ENCODE measurements around the gene ZBED2.

The ZBED2 gene

DNA sequence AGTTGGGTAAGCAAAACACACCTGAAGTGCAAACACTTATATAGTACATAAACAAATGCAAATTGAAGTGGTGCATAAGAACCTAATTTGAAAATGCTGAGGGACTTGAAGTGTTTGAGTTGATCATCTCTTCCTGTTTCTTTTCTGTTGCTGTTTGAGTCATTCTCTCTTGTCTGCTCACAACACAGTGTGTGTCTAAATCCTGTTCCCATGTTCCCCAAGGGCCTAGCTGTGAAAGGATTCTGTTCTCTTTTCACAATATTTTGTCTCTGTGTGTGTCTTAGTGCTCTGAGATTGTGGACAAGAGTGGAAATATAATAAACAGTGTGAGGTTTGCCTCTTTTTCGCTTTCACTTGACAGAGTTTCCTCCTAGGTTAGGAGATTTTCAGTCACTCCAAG lies 47.1 kb downstream of the ZBED2 start:
- DNase-seq (ENCODE audit: low read depth), result peak; percentile 9
- no peak for TF ChIP-seq MYC (IDR thresholded peaks at IDR 0.05; ENCODE audit: low read depth, low read length)
- TF ChIP-seq, protein P1, sequence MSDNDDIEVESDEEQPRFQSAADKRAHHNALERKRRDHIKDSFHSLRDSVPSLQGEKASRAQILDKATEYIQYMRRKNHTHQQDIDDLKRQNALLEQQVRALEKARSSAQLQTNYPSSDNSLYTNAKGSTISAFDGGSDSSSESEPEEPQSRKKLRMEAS (IDR thresholded peaks at IDR 0.05; ENCODE audit: low read depth, low read length), result no peak
- no peak for TF ChIP-seq POLR2A (IDR thresholded peaks at IDR 0.05; ENCODE audit: extremely low read depth, insufficient read length)
- TF ChIP-seq, protein P2, sequence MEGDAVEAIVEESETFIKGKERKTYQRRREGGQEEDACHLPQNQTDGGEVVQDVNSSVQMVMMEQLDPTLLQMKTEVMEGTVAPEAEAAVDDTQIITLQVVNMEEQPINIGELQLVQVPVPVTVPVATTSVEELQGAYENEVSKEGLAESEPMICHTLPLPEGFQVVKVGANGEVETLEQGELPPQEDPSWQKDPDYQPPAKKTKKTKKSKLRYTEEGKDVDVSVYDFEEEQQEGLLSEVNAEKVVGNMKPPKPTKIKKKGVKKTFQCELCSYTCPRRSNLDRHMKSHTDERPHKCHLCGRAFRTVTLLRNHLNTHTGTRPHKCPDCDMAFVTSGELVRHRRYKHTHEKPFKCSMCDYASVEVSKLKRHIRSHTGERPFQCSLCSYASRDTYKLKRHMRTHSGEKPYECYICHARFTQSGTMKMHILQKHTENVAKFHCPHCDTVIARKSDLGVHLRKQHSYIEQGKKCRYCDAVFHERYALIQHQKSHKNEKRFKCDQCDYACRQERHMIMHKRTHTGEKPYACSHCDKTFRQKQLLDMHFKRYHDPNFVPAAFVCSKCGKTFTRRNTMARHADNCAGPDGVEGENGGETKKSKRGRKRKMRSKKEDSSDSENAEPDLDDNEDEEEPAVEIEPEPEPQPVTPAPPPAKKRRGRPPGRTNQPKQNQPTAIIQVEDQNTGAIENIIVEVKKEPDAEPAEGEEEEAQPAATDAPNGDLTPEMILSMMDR (IDR thresholded peaks at IDR 0.05; ENCODE audit: low read depth, low read length), result no peak
- H3K4me3 ChIP-seq (ENCODE audit: low read depth, low read length), result no peak overlapping the region

DNA sequence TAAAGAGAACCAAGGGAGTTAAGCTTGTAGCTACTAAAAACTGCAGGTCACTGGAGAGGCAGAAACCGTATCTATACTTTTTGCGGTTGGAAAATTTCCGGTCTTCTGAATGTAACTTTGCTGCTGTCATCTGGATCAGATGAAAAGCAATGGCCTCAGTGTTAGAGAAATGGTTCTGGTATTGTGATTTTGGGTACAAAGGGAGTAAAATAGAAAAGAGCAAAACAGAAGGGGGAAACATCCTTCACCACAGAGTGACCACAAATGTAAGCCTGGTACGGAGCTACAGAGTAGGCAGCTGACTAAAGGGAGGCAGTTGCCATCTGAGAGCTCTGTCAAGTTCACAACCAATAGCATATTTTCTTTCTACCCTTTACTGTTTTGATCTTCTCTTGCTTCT lies 47.5 kb downstream of the ZBED2 start:
- DNase-seq (ENCODE audit: low read depth), result peak; percentile 14
- TF ChIP-seq MYC (IDR thresholded peaks at IDR 0.05; ENCODE audit: low read depth, low read length), result no peak
- no peak for TF ChIP-seq POLR2A (IDR thresholded peaks at IDR 0.05; ENCODE audit: extremely low read depth, insufficient read length)
- TF ChIP-seq, protein P1 (IDR thresholded peaks at IDR 0.05; ENCODE audit: low read depth, low read length), result no peak
- TF ChIP-seq, protein P2 (IDR thresholded peaks at IDR 0.05; ENCODE audit: low read depth, low read length), result no peak
- H3K4me3 ChIP-seq (ENCODE audit: low read depth, low read length), result no peak overlapping the region

DNA sequence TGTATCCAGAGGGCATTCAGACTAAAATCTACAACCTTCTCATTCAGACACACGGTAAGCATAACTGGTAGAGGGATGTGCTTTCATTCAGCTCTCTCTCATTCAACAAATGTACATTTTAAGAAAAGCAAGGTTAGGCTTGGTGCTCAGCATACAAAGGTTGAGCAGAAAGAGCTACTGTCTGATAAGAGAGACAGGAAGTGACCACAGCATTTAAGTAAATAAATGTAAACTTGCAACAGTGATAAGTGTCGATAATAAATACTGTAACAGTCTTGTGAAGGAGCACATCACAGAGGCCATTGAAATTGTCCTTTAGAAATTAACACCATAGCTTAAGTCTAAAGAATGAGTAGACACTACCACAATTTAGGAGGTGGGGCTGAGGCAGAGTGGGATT lies 49.8 kb downstream of the ZBED2 start:
- no peak overlapping the region for H3K4me3 ChIP-seq (ENCODE audit: low read depth, low read length)
- no peak for DNase-seq (ENCODE audit: low read depth)
- TF ChIP-seq POLR2A (IDR thresholded peaks at IDR 0.05; ENCODE audit: extremely low read depth, insufficient read length), result no peak
- no peak for TF ChIP-seq MYC (IDR thresholded peaks at IDR 0.05; ENCODE audit: low read depth, low read length)
- TF ChIP-seq, protein P2 (IDR thresholded peaks at IDR 0.05; ENCODE audit: low read depth, low read length), result no peak
- TF ChIP-seq, protein P1 (IDR thresholded peaks at IDR 0.05; ENCODE audit: low read depth, low read length), result no peak

All from NB4 (cell line).